ENCODE results near the gene ABCD3.

Gene ABCD3

DNA sequence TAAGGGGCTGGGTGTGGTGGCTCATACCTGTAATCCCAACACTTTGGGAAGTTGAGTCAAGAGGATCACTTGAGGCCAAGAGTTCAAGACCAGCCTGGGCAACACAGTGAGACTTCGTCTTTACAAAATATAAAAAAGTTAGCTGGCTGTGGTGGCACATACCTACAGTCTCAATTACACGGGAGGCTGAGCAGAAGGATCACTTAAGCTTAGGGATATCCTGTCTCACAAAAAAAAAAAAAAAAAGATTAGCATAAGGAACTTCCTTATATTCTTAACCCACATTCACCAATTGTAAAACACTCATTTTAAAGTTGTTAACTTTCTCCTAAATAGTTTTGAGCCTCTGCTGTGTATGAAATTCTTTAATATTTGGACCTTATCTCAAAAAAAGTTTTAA, 53.1 kb downstream of the ABCD3 start:
- TF ChIP-seq CTCF (conservative IDR thresholded peaks at IDR 0.05; ENCODE audit: low read length) (no peak), EZH2phosphoT487 (IDR thresholded peaks at IDR 0.05; ENCODE audit: borderline replicate concordance) (no peak)

GRCh38 chr1:94475232-94475631, 57.0 kb downstream of the ABCD3 start:
- Histone ChIP-seq H3K36me3 (ENCODE audit: insufficient read depth, low read length) (peaks cover 27% of the 10 kb centered on the region; the same call in 1 of the 2 replicates), H3F3A (ENCODE audit: low read depth) (no peaks in the 10 kb centered on the region), H3K9ac (ENCODE audit: low read depth, low read length, poor library complexity, severe bottlenecking) (no peak overlapping the region), H3K4me3 (ENCODE audit: low read length, poor library complexity, severe bottlenecking) (no peak overlapping the region), H3K79me2 (ENCODE audit: insufficient read depth, low read length) (no peaks in the 10 kb centered on the region), H3K4me2 (ENCODE audit: low read depth, low read length, poor library complexity, severe bottlenecking) (no peak overlapping the region), H3K27me3 (ENCODE audit: insufficient read depth, low read length, poor library complexity, severe bottlenecking) (no peaks in the 10 kb centered on the region), H4K20me1 (ENCODE audit: insufficient read depth, low read length, poor library complexity, severe bottlenecking) (no peaks in the 10 kb centered on the region), H3K9me3 (ENCODE audit: insufficient read depth, low read depth, low read length) (no peaks in the 10 kb centered on the region), H3K4me1 (ENCODE audit: insufficient read depth, low read length, poor library complexity, severe bottlenecking) (no peaks in the 10 kb centered on the region), H2AFZ (ENCODE audit: low read length) (no peak overlapping the region), H3K9me2 (replicated peaks; ENCODE audit: low read depth, low read length) (no peaks in the 10 kb centered on the region)
- TF ChIP-seq EZH2phosphoT487 (IDR thresholded peaks at IDR 0.05; ENCODE audit: borderline replicate concordance) (no peak), CTCF (conservative IDR thresholded peaks at IDR 0.05; ENCODE audit: low read length) (no peak)

More for the DNA sequence above, 53.1 kb downstream of the ABCD3 start:
- no peaks in the 10 kb centered on the region for H3K9me2 ChIP-seq (replicated peaks; ENCODE audit: low read depth, low read length)
- H3K9ac ChIP-seq (ENCODE audit: low read depth, low read length, poor library complexity, severe bottlenecking): no peak overlapping the region
- no peak overlapping the region for H2AFZ ChIP-seq (ENCODE audit: low read length)
- no peaks in the 10 kb centered on the region for H3K27me3 ChIP-seq (ENCODE audit: insufficient read depth, low read length, poor library complexity, severe bottlenecking)
- H3K9me3 ChIP-seq (ENCODE audit: insufficient read depth, low read depth, low read length): no peaks in the 10 kb centered on the region
- no peaks in the 10 kb centered on the region for H4K20me1 ChIP-seq (ENCODE audit: insufficient read depth, low read length, poor library complexity, severe bottlenecking)
- no peaks in the 10 kb centered on the region for H3K79me2 ChIP-seq (ENCODE audit: insufficient read depth, low read length)
- no peaks in the 10 kb centered on the region for H3F3A ChIP-seq (ENCODE audit: low read depth)
- H3K4me2 ChIP-seq (ENCODE audit: low read depth, low read length, poor library complexity, severe bottlenecking): no peak overlapping the region
- H3K4me3 ChIP-seq (ENCODE audit: low read length, poor library complexity, severe bottlenecking): no peak overlapping the region
- H3K4me1 ChIP-seq (ENCODE audit: insufficient read depth, low read length, poor library complexity, severe bottlenecking): no peaks in the 10 kb centered on the region
- H3K36me3 ChIP-seq (ENCODE audit: insufficient read depth, low read length): peaks cover 22% of the 10 kb centered on the region; the same call in 1 of the 2 replicates

DNA sequence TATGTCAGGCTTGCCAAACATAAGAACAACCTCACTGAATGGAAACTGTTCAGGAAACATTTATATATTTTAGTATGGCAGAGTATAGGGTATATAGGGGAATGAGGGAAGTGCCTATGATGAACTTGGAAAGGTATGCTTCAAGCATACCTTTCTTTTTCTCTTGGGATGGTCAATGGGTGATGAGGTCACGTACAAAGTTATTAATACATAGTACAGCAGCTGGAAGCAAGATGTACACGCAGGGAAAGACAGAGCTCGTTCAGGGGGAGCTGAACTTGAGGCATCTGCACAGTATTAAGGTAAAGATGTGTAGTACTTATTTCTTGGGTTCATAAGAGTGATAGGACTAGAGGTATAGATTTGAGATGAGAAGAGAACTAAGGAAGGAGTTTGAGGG, 61.5 kb downstream of the ABCD3 start:
- Histone ChIP-seq H3F3A (ENCODE audit: low read depth) (no peaks in the 10 kb centered on the region), H3K27me3 (ENCODE audit: insufficient read depth, low read length, poor library complexity, severe bottlenecking) (no peaks in the 10 kb centered on the region), H3K79me2 (ENCODE audit: insufficient read depth, low read length) (no peaks in the 10 kb centered on the region), H2AFZ (ENCODE audit: low read length) (no peak overlapping the region), H3K4me3 (ENCODE audit: low read length, poor library complexity, severe bottlenecking) (no peak overlapping the region), H3K36me3 (ENCODE audit: insufficient read depth, low read length) (peaks cover 40% of the 10 kb centered on the region; the same call in 1 of the 2 replicates), H3K9me3 (ENCODE audit: insufficient read depth, low read depth, low read length) (no peaks in the 10 kb centered on the region), H4K20me1 (ENCODE audit: insufficient read depth, low read length, poor library complexity, severe bottlenecking) (no peaks in the 10 kb centered on the region), H3K4me2 (ENCODE audit: low read depth, low read length, poor library complexity, severe bottlenecking) (no peak overlapping the region), H3K9ac (ENCODE audit: low read depth, low read length, poor library complexity, severe bottlenecking) (no peak overlapping the region), H3K4me1 (ENCODE audit: insufficient read depth, low read length, poor library complexity, severe bottlenecking) (no peaks in the 10 kb centered on the region), H3K9me2 (replicated peaks; ENCODE audit: low read depth, low read length) (no peaks in the 10 kb centered on the region)
- TF ChIP-seq EZH2phosphoT487 (IDR thresholded peaks at IDR 0.05; ENCODE audit: borderline replicate concordance) (no peak), CTCF (conservative IDR thresholded peaks at IDR 0.05; ENCODE audit: low read length) (no peak)
